Neural progenitor cell (in vitro differentiated cells): Measurements from ENCODE around the gene GABRB1.

Experiments used
- EZH2 ChIP-seq: fragments of 200-600 bp; sonication (generic); IDR thresholded peaks from 2 replicates; pipeline ENCODE4 v1.6.1; 2017; ENCODE audit warnings: antibody characterized with exemption, mild to moderate bottlenecking, moderate library complexity
- EZH2phosphoT487 ChIP-seq: fragments of 200-600 bp; sonication (generic); IDR thresholded peaks from 2 replicates; pipeline ENCODE4 v1.6.1; 2017; ENCODE audit warnings: antibody characterized with exemption

- TF ChIP-seq EZH2phosphoT487 (no peak), EZH2 (no peak)
Observed at GRCh38 chr4:47073647-47074046, 42.3 kb downstream of the GABRB1 start.
